ENCODE data around the gene JAK3.

JAK3 gene

DNA sequence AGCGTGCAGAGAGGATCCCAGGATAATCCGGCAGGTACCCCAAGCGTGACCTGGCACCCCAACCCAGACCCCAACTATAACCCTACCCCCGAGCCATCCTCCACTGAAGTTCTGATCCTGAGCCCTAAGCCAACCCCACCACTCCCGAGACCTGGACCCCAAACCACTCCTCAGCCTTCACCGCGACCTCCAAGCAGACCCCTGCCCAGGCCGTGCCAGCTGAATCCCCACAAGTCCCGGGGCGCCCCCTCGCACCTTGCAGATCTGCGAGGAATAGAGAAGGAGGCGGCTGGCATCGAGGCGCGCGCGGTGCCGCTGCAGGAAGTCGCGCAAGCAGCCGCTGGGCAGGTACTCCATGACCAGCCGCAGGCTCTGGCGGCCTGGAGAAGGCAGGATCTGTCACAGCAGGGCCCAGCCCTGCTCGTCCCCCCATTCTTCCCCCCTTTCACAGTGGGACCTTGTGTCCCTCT, 16.3 kb downstream of the JAK3 start:
- no peak overlapping the region for H3K4me3 ChIP-seq (ENCODE audit: control insufficient read depth, low read depth, low read length)
- no peak for DNase-seq (ENCODE audit: low read depth)
- TF ChIP-seq, protein P1, sequence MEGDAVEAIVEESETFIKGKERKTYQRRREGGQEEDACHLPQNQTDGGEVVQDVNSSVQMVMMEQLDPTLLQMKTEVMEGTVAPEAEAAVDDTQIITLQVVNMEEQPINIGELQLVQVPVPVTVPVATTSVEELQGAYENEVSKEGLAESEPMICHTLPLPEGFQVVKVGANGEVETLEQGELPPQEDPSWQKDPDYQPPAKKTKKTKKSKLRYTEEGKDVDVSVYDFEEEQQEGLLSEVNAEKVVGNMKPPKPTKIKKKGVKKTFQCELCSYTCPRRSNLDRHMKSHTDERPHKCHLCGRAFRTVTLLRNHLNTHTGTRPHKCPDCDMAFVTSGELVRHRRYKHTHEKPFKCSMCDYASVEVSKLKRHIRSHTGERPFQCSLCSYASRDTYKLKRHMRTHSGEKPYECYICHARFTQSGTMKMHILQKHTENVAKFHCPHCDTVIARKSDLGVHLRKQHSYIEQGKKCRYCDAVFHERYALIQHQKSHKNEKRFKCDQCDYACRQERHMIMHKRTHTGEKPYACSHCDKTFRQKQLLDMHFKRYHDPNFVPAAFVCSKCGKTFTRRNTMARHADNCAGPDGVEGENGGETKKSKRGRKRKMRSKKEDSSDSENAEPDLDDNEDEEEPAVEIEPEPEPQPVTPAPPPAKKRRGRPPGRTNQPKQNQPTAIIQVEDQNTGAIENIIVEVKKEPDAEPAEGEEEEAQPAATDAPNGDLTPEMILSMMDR (IDR thresholded peaks at IDR 0.05; ENCODE audit: control insufficient read depth, insufficient read depth, low read depth, low read length, missing control alignments): no peak

DNA sequence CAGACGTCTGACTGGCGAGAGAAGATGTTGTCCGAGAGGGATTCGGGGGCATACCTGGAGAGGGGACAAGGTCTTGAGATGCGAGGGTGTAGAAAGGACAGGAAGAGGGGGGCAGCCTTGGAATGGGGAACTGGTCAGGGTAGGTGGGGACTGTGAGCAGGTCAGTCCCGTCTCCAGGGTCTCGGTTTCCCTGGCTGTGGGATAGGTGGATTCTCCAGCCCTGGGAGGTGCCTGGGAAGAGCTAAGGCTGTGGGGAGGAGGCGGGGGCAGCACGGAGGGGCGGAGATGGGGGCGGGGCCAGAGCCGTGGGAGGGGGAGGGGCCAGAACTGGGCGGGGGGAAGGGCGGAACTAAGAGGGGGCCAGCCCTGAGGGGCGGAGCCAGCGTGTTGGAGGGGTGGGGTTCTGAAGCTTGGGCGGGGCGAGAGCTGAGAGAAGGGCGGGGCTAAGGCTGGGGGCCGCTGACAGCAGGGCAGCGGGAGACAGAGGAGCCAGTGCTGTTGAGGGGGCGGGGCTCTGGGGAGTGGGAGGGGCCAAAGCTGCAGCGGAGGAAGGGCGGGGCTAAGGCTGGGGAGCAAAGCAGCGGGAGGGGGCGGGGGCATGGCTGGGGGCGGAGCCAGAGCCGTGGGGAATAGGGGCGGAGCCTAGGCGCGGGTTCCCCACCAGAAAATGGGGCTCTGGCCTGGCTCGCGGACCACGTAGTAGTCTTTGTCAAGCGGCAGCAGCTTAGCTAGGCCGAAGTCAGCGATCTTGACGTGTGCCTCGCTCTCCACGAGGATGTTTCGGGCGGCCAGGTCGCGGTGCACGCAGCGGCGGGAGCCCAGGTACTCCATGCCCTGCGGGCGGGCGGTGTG, 17.0 kb downstream of the JAK3 start:
- TF ChIP-seq, protein P1 (IDR thresholded peaks at IDR 0.05; ENCODE audit: control insufficient read depth, insufficient read depth, low read depth, low read length, missing control alignments): no peak
- DNase-seq (ENCODE audit: low read depth): no peak
- no peak overlapping the region for H3K4me3 ChIP-seq (ENCODE audit: control insufficient read depth, low read depth, low read length)

DNA sequence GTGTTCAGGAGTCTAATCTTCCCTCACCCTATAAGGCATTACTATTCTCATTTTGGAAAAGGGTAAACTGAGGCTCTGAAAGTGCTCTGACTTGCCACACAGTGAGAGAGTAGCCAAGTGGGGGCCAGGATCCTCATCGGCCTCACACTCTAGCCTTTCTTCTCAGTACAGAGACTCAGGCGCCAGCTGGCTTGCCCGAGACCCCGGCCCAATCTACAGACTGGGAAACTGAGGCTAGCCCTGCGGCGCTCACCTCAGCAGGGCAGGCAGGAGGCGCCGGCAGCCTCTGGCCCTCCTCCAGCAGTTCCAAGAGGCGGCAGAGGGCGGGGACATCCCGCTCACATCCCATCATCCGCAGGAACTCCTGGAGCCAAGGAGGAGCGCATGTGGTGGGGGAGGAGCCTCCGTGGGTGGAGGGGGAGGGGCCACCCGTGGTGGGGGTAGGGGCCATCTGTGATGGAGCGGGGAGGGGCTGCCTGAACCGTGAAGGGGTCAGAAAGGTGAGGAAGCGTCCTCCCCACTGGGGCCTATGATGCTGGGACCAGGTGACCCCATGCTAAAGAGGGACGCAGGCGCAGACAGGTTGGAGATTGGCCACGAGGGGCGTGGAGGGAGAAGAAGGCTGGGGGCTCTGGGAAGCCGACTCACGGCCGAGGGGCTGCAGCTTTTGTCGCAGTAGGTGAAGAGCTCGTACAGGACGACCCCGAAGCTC, 17.8 kb downstream of the JAK3 start:
- H3K4me3 ChIP-seq (ENCODE audit: control insufficient read depth, low read depth, low read length): no peak overlapping the region
- no peak for DNase-seq (ENCODE audit: low read depth)
- TF ChIP-seq, protein P1 (IDR thresholded peaks at IDR 0.05; ENCODE audit: control insufficient read depth, insufficient read depth, low read depth, low read length, missing control alignments): no peak

DNA sequence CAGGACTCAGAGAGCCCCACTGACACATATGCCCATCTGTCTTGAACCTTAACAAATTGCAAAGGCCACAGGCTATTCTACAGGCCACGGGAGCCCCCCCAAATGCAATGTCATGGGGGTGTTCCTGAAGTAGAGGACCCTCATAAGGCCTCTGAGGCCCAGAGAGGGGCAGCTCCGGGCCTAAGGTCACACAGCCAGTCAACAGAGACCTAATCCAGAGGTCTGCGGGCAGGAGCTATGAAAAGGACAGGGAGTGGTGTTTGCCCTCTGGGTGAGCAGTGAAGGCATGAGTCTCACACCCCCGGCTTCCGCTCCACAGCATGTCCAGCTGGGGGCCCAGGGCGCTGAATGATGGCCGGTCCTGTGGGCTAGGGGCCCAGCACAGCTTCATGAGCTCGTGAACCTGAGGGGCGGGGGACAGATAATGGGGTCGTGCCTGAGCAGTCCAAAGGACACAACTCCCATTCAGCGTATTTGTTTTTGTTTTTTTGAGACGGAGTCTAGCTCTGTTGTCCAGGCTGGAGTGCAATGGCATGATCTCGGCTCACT, 21.2 kb downstream of the JAK3 start:
- DNase-seq (ENCODE audit: low read depth): no peak

DNA sequence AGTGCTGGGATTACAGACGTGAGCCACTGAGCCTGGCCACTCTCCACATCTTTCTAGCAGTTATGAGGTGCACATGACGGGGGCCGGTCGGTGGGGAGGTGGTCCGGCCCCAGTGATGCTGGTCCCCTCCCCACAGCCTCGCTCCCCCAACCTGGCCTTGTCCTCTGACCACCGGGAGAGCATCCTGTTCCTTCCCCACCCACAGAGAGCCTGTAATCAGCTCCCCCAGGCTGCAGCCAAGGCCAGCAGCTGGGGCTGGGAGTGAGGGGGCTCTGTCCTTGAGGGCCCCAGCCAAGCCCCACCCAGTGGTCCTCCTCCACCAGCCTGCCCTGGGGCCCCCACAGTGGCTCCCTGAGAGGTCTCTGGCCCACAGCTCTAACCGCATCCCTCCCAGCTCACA, 23.4 kb downstream of the JAK3 start:
- no peak for DNase-seq (ENCODE audit: low read depth)

More for the DNA sequence above, 21.2 kb downstream of the JAK3 start:
- H3K4me3 ChIP-seq (ENCODE audit: control insufficient read depth, low read depth, low read length): no peak overlapping the region
- TF ChIP-seq, protein P1 (IDR thresholded peaks at IDR 0.05; ENCODE audit: control insufficient read depth, insufficient read depth, low read depth, low read length, missing control alignments): no peak

DNA sequence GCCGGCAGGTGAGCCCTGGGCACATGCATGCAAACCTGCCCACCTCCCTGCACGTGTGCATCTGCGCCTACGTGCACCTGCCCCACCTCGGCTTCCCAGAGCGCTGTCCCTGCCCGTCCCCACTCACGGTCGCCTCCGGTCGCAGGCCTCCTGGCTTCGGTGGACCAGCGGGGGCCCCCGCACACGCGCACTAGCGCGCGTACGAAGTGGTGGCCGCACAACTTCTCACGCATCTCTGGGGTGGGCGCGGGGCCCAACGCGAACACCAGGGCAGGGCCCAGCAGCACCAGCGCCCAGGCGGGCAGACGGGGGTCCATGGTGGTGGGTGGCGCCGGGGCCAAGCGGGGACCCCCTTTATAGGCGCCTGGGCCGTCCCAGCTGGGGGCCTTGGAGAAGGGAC, 26.6 kb downstream of the JAK3 start, which contains the start of gene INSL3:
TSS of gene INSL3 (minus strand) at position 330 of the 400 bp plus-strand sequence. CDS start at position 317, 13 bp downstream.
- no peak within 1 kb of the TSS for H3K4me3 ChIP-seq (ENCODE audit: control insufficient read depth, low read depth, low read length)
- TF ChIP-seq, protein P1 (IDR thresholded peaks at IDR 0.05; ENCODE audit: control insufficient read depth, insufficient read depth, low read depth, low read length, missing control alignments): no peak
- DNase-seq (ENCODE audit: low read depth): no peak

More for the DNA sequence above, 23.4 kb downstream of the JAK3 start:
- H3K4me3 ChIP-seq (ENCODE audit: control insufficient read depth, low read depth, low read length): no peak overlapping the region
- TF ChIP-seq, protein P1 (IDR thresholded peaks at IDR 0.05; ENCODE audit: control insufficient read depth, insufficient read depth, low read depth, low read length, missing control alignments): no peak
